NCI-H2227 treated with DMSO at 0.1 percent for 48 hours (cell line): ENCODE results near the gene MAP3K5.
"Not testable (repeated sequence)": the region's sequence is repeated elsewhere in the genome, so short reads cannot be mapped to it uniquely, and the experiment has no call there.

ENCODE experiments used
- DNase-seq: peaks from one replicate; lab custom pipeline; 2025; lab: John Stamatoyannopoulos, UW

MAP3K5 gene

GRCh38 chr6:136792410-136793262 is at the start of gene MAP3K5:
TSS of gene MAP3K5 (minus strand) at chr6:136792477. CDS start at chr6:136792157, 320 bp downstream.
- peak; percentile 44 for DNase-seq

- no peak for DNase-seq
Observed at GRCh38 chr6:136840276-136841001, 48.2 kb upstream of the MAP3K5 start.

- DNase-seq = no peak
Observed at GRCh38 chr6:136831873-136832562, 39.7 kb upstream of the MAP3K5 start.

- no peak for DNase-seq
Observed at GRCh38 chr6:136826216-136826615, 33.9 kb upstream of the MAP3K5 start.

DNA sequence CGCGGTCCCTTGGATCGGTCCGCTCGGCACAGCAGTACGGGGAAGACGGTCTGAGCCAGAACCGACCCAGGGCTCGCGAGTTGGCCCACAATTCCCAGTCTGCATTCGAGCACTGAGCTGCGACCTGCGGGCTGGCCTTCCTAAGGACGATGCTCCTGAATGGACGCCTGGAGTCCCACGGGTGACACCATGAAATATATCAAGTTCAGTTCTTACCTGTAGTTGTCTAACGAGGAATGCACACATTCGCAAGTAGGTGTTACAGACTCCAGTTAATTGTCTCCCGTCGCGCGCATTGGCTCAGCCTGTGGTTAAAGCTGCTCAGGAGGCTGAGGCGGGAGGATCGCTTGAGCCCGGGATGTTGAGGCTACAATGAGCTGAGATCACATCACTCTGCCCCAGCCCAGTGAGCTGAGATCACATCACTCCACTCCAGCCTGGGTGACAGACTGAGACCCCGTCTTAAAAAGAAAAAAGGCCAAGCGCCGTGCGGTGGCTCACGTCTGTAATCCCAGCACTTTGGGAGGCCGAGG is 30.9 kb upstream of the MAP3K5 start:
- no peak for DNase-seq

- peak; percentile 76 for DNase-seq
Observed at GRCh38 chr6:136822376-136823127, 30.3 kb upstream of the MAP3K5 start, which contains the start of gene PEX7. TSS of gene PEX7 (plus strand) at chr6:136822592. CDS start at chr6:136822666, 74 bp downstream.

- no peak for DNase-seq
Observed at GRCh38 chr6:136822046-136822375, 29.7 kb upstream of the MAP3K5 start.

DNA sequence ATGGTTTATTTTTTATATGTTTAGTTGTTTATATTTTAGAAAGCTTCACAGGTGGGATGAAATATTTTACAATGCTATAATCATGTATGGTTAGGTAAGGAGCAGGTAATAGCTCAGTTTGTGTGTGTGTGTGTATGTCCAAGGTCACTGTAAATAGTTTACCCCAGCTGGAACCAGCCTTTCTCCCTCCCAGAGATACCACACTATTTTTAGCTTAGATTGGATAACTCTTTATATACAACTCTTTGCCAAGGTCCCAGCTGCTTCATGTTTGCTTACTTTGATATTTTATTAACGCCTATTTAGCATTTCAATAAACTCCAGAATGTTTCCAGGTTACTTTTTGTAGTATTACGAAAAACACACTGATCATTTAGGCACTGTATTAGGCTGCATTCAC is 28.3 kb upstream of the MAP3K5 start:
- no peak for DNase-seq

- DNase-seq = no peak
Observed at GRCh38 chr6:136816656-136817055, 24.4 kb upstream of the MAP3K5 start.

DNA sequence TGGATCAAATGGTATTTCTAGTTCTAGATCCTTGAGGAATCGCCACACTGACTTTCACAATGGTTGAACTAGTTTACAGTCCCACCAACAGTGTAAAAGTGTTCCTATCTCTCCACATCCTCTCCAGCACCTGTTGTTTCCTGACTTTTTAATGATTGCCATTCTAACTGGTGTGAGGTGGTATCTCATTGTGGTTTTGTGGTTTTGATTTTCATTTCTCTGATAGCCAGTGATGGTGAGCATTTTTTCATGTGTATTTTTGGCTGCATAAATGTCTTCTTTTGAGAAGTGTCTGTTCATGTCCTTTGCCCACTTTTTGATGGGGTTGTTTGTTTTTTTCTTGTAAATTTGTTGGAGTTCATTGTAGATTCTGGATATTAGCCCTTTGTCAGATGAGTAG is 23.3 kb upstream of the MAP3K5 start:
- DNase-seq = not testable (repeated sequence)

- DNase-seq = no peak
Observed at GRCh38 chr6:136812174-136812573, 19.9 kb upstream of the MAP3K5 start.

DNA sequence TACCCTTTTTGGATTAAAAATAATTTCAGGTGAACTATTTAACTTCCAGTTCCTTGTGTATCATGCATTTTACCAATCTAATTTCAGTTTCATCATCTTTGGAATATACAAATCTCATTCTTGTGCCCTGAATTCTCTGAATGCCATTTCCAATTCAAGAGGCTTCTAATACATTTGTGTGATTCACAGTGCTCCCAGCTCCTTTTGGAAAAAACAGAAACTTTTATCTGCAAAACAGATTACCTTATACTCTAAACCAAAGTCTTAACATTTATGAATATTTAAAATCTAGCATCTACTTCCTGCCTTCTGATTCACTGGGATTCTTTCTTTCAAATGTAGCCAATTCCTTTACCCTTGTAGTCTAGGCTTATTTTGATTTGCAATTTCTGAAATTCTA is 19.0 kb upstream of the MAP3K5 start:
- no peak for DNase-seq

DNA sequence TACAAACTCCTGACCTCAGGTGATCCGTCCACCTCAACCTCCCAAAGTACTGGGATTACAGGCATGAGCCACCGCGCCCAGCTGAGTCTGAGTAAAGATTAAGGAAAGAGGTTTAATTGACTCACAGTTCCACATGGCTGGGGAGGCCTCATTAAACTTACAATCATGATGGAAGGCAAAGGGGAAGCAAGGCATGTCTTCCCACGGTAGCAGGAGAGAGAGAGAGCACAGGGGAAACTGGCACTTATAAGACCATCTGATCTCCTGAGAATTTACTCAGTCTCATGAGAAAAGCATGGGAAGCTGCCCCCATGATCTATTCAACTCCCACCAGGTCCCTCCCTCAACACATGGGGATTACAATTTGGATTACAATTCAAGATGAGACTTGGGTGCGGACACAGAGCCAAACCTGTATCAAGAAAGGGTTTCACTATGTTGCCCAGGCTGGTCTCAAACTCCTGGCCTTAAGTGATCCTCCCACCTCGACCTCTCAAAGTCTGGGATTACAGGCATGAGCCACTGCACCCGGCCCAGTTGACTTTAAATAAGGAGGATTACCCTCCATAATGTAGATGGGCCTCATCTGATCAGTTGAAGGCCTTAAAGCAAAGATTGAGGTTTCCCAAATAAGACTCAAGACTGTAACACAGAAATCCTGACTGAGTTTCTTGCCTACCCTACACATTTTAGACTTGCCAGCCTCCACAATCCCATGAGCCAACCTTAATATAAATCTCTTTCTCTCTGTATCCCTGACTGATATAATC is 17.0 kb upstream of the MAP3K5 start:
- DNase-seq = no peak

DNA sequence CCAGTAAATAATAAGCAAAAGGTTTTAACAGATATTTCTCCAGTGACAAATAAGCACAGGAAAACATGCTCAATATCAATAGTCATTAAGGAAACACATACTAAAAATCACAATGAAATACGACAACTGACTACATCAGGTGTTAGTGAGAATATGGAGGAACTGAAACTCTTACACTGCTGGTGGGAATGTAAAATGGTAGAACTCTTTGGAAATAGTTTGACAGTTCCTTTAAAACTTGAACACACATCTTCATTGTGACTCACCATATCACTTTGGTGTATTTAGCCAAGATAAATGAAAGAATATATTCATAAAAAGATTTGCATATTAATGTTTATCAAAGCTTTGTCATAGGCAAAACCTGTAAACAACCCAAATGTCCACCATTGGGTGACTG is 11.3 kb upstream of the MAP3K5 start:
- no peak for DNase-seq

DNA sequence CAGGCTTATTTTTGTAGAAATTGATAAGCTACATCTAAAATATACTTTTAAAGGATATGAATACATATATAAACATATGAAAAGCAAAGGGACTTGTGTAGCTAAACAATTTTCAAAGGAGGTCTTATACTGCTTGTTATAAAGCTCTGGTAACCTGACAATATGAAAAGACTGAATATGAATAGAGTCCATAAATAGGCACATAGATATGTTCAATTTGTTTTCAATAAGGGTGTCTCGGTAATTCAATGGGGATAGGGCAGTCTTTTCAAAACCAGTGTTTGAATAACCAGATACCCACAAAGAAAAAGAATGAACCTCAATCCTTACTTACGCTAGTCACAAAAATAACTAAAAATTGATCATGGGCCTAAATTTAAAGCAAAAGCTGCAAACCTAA is 9.3 kb upstream of the MAP3K5 start:
- no peak for DNase-seq

DNA sequence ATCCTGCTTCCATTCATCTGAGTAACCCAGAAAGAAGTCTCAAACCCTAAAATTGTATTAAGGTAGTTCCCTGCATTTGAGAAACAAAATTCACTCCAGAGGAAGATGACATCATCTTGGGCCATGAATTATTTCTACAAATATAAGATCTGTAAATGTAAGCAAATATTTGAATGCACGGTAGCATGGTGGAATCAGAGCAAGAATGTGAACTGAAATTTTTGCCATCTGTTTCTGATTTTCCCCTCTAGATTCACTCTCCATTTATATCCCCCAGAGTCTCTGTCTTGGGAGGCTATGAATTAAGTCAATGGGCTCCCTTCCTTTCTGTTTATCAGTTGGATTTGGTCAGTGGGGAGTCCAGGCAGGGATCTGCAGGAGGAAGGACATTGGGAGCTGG is 5.8 kb upstream of the MAP3K5 start:
- no peak for DNase-seq

GRCh38 chr6:136795996-136796395 is 3.7 kb upstream of the MAP3K5 start:
- DNase-seq = no peak

- DNase-seq = no peak
Observed at GRCh38 chr6:136795386-136795785, 3.1 kb upstream of the MAP3K5 start.

DNA sequence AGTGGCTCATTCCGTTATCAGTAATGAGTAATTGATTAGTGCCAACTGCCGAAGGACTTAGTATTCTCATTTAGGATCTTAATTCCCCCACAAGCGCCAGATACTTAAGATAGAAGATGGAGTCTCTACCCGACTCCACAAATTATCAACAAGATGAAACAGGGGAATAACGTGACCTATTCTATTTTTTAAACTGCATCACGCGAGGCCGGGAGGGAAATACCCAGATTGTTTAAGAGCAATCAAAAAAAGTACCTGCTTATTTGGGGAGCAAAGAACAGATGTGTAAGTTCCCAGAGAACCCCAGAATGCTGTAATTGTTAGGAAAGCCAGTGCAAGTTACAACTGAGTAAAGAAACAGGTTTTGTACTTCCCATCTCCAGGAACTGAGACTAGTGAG is 1.1 kb upstream of the MAP3K5 start:
- DNase-seq = no peak

GRCh38 chr6:136792095-136792409 is 225 bp downstream of the MAP3K5 start:
- DNase-seq = no peak
